Skin of body (tissue), 2 donors: ENCODE results near the gene SCN4B. TPM values are rescaled to one million over a fixed set of nuclear protein-coding genes. Genes with fewer than 3 reads are reported as not detected.
A peak's percentile ranks its signal among the peaks of the same experiment; 100 is the strongest.

Experiments used
- DNase-seq: peaks from one replicate; lab custom pipeline; 2025; lab: John Stamatoyannopoulos, UW
- total RNA-seq: library from RNA; depleted of rRNA; stranded (reverse); fragments of >200 nt; gene quantifications from one replicate; pipeline ENCODE4 v1.2.3, GENCODE V29; 2014

SCN4B gene
- total RNA-seq, 1 donor from 2014 or later = 3.1 TPM

DNA sequence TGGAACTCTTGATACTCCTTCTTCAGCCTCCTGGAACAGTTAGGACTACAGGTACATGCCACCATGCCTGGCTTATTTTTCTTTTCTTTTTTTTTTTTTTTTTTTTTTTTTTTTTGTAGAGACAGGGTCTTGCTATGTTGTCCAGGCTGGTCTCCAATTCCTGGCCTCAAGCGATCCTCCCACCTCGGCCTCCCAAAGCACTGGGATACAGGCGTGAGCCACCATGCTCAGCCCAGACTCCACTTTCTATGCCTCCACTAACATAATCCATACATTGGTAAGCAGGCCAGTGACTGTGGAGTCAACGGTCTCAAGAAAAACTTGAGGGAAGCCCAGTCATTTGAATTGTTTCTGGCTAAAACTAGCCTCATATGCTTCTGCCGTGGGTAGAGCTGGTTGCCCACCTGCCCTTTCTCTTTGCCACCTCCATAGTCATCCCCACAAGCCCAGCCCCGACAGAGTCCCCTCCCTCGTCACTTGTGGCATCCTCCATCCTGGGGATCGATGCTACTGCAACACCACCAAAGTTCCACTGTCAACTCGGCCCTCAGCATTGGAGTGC, 21.5 kb upstream of the SCN4B start:
- DNase-seq = no peak

DNA sequence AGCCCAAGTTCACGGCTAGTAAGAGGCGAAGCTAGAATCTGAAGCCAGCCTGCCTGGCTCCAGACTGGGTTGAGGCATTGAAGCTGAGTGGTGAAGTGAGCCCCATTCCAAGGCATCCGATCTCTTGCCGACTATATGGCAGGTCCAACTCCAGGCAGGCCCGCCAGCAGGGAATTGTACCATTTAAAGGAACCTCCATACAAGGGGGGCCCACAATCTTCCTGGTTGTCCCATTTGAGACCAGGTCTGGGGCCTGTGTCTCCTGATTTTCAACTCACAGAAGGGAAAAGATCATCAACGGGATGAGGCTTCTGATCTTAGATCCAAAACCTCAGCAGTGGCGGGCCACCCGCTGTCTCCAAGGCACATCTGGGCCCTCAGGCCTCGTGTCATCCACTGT, 19.7 kb upstream of the SCN4B start:
- no peak for DNase-seq

DNA sequence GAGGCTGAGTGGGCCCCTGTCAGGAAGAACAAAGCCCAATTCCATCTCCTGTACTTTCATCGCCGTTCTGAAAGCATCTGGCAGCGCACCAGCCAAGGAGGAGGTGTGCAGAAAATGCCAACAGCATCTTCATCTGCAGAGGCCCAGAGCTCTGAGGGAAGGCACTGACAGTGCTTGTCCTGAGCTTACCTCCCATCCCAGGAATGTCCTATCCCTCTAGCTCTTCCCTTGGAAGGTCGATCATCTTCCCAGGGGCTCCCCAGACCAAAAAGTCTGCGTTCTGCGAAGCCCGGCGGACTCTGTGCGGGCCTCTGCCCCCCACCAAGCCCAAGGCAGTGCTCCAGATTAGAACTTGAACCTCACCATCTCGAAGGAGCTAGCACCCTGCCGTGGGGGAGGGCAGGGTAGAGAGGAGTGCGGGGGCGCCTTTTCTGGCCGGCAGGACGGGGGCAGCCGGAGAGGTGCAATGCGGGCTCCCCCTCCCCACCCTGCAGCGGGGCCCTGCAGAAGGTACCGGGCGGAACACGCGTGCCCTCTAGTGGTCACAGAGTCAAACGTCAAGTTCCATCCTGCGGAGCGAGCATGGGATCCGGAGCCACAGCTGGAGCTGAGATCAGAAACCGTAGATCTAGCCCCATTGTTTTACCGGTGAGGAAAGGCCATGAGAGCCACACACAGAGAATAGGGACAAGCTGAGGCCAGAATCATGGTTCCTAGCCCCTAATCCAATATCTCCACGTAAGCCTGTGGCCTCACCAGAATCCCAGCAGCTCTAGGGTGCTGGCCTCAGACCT, 18.8 kb upstream of the SCN4B start:
- DNase-seq = peak; percentile 39

DNA sequence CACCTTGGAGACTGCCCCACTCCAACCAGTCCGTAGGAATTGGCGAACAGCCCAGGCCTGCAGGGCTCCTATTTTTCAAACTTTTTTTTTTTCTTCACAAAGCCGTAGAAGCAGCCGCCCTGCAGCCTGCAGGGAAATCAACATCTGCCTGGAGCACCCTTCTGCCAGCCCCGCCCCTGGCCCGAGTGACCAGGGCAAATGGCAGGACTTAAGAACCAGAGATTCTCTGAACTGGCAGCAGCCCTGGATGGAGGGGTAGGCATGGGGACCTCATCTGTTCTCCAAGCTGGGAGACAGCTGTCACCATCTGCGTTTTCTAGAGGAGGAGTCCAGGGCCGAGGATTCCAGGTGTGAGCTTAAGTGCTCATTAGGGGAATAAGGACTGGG, 18.3 kb upstream of the SCN4B start:
- DNase-seq = no peak

DNA sequence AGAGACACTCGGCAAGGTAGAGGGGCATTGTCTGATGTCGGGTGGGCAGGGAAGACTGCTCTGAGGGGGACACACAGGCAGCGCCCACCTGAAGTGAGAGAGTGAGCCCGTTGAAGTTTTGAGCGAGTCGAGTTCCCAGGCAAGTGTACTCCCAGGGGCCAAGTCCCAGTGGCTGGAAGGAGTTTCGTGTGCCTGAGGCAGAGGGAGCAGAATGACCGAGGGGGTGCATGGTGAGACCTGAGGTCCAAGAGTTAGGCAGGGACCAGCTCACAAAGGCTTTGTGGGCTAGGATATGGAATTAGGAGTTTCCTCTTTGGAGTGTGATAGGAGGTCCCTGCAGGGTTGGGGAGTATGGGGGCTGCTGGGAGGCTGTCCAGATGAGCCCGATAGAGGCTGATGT, 17.6 kb upstream of the SCN4B start:
- DNase-seq = no peak

DNA sequence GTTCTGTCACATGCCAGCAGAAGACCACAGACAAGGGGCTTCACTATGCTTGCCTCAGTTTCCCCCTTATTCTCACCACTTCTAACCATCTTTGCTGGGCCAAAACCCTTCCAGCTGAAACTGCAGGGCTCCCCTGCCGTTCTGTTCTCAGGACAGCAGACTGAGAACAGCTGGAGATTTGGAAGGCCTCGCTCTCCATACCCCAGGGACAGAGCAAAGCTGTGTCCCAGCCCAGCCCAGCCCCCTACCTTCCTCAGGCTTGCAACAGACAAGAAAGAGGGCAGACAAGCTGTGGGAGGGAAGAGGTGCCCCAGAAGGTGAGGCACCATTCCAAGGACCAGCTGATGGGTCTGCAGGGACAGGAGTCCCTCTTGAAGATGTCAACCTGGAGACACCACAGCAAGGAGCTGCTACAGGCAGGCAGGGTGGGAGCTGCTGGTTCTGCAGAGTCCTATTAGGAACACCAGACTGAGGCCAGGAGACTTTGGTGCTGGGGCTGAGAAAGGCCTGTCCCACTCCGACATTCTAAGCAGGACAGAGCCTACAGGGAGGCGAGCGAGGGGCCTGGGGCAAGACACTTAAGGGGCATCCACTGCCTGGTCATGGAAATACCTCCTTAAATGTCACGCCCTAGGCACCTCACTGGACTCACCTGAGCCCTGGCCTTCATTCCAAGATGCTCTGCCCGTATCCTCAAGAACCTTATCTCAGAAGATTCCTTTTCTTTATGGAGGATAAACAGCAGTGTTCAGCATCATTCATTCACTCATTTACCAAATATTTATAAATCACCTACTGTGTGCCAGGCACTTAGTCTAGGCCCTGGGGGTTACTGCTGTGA, 16.9 kb upstream of the SCN4B start:
- no peak for DNase-seq

DNA sequence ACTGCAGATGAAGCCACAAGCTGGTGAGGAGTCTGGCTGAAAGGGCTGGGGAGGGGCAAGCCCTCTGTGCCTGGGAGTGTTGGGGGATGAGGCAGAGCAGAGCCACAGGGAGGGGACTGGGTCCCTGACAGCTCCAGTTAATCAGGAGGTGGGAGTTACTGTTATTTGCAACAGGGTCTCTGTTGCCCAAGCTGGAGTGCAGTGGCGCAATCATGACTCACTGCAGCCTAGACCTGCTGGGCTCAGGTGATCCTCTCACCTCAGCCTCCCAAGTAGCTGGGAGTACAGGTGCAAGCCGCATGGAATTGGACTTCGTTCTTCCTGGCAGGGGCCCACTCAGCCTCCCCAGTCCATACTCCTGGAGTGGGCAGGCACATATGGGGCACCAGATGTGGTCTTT, 16.1 kb upstream of the SCN4B start:
- DNase-seq = no peak

DNA sequence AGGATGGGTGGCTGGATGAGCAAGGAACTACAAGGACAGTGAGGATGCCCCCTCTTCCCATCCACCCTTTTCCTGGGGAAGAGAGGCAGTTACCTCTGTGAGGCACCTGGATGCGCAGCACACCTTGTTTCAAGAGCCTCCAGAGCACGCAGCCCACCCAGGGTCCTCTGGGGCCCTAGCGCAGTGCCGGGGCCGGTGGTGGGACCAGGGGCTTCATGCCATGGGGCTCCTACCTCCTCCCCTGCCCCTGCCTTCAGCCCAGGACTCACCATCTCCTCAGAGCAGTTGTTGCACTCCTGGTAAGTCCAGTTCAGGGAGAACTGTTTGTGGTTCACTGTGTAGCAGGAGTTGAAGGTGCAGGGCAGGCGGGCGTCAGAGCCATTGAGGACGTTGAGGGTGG, 15.7 kb upstream of the SCN4B start:
- no peak for DNase-seq

DNA sequence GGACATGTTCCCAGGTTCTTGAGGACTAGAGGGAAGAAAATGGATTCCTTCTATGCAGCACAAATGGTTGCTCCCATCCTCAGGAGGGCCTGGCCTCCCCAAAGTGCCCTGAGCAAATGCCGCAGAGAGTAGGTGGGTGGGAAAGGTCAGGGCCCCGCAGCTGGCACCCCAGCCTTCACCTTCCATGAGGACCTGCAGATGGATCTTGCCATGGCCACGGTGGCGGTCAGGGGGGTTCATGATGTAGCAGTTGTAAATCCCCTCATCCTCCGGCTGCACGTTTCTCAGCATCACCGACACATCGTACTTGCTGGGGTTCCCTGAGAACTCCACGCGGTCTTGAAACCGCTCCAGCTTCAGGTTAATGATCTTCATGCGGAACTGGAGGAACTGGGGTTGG, 15.3 kb upstream of the SCN4B start:
- DNase-seq = no peak

DNA sequence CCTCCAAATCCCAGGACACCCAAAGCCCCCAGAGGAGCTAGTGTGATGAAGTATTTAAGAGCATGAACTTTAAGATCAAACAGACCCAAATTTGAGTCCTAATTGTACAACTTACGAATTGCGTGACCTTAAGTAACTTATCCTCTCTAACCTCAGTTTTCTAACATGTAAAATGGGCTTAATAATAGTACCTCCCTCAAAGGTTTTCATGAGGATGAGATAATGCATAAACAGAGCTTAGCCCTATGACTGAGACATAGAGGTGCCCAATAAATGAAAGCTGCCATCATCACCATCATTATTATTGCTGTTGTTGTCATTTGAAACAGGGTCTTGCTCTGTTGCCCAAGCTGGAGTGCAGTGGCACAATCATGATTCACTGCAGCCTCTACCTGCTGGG, 14.6 kb upstream of the SCN4B start:
- no peak for DNase-seq

DNA sequence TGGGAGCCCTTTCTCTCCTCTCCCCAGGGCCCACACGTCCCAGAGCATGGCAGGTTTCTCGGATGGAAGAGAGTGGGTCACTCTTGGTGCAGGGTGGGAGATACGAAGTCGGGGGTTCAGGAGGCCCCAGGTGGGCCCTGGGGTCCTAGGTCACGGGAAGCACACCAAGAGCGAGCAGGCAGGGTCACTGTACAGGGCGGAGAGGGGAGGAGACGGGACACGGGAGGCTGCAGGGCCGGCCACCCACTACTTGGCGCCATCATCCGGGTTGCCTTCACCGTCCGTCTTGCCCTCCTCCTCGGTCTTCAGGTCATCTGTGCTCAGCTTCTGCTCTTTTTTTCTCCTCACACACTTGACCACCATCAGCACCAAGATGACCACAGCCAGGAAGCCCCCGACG, 14.0 kb upstream of the SCN4B start:
- DNase-seq = no peak

DNA sequence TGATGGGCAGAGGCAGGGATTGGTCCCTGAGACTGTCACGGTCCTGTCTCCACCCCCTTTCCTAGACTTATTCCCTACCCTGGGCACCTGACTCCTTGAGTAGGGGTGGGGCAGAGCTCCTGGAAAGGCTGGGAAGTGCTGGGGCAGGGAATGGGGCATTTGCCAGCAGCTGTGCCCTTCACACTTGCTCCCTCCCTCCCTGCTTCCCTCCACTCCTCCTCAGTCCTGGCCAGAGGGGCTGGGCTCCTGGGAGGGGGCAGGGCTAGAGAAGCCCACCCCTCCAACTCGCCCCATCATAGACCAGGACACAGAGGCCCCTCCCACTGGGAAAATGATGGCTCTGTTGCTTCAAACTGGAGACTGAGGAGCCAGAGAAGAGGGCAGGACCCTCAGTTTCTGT, 12.3 kb upstream of the SCN4B start:
- DNase-seq = no peak

DNA sequence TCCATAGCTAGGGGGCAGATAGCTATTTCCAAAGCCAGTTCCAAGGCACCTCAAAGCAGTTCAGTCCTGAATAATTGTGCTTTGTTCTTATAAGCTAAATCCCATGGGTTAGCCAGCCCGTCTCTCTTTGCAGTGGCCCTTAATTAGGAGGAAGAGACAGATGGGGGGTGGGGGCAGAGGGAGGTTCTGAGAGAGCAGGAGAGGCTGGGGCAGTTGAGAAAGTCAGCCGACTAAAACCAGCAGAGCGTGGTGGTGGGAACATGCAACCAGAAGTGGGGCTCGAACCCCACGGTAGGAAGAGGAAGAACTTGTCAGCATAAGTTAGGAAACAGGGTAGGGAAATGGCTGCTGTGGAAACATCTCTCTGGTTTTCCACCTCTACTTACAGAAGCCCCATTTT, 10.9 kb upstream of the SCN4B start:
- DNase-seq = no peak

DNA sequence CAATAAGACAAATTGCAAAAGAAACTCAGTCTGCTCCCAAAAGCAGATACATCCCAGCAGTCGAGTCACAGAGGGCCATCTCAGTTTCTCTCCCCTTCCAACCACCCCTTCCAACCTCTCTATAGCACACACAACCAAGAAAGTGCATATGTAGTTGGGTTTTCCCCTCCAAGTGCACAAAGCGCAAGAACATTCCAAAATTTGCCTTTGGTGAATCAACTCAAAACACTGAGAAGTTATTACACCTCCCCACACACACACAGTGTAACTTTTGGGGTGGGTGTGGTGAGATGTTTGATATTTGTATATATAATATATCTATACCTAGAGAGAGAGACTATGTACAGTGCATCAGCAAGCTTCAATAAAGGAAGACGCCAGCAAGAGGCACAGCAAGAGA, 10.2 kb upstream of the SCN4B start:
- no peak for DNase-seq

DNA sequence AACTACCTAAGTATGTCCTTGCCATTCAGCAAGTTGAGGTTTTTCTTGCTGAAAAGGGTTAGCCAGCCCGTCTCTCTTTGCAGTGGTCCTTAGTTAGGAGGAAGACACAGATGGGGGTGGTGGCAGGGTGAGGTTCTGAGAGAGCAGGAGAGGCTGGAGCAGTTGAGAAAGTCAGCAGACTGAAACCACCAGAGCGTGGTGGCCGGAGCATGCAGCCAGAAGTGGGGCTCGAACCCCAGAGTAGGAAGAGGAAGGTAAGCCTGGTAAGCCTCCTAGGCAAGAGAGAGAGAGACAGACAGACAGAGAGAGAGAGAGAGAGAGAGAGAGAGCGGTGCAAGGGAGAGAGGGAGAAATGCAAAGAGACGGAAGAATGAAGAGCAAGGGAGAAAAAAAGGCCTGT, 9.2 kb upstream of the SCN4B start:
- no peak for DNase-seq

DNA sequence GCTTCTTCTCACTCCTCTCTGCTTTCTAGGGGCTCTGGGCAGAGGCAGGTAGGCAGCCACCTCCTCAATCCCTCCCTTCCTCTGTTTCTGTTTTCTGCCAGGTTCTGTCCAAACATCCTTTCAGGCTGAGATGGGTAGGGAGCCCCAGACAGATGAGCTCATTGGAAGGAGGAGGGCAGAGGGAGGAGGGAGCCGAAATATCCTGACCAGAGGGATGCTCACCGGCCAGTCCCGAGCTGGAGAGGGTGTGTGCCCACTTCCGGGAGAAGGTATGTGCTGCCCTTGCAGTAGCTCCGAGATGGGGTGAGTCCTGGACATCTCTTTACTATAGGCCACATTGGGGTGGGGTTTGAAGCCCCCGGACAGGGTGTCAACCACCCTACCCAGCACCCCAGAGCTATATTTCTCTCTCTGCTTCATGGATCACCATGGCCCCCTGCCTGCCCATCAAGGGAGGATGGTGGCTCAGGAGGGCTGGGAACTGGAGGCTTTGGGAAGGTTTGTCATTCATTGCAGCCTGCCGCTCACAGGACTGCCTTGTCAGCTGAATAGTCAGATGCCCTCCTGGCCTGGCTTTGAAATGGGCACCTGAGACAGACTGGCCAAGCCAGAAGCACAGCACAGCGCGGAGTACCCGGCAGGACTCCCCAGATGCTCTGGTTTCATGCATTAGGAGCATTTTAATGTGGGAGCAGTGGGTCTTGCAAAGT, 4.7 kb upstream of the SCN4B start:
- DNase-seq = no peak

DNA sequence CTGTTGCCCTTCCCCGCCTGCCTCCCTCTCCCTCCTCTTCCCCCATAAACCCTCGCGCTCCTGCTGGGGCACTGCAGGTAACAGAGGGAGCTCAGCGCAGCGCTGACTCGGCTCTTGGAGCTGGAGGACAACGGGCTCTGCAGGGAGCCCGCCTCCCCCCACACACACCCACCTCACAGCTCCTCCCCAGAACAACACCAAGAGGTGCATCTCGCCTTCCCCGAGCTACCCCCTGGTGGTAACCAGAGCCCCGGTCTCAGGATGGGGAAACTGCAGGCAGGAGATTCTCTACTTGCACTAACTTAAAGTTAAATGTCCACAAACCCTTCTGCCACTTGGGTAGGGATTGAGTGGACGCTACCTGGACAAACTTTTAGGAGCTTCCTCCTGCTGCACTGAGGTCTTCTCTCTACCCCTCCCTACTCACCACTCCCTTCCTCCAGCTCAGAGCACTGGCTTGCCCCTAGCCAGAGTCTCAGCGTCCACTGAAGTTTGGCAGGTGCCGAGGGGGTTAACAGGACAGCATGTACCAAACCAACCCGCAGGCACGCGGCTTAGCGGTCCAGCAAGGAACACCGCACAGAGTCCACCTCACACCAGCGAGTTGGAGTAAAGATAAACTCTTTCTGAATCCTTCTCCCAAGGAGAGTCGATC, 4.0 kb upstream of the SCN4B start:
- DNase-seq = no peak

DNA sequence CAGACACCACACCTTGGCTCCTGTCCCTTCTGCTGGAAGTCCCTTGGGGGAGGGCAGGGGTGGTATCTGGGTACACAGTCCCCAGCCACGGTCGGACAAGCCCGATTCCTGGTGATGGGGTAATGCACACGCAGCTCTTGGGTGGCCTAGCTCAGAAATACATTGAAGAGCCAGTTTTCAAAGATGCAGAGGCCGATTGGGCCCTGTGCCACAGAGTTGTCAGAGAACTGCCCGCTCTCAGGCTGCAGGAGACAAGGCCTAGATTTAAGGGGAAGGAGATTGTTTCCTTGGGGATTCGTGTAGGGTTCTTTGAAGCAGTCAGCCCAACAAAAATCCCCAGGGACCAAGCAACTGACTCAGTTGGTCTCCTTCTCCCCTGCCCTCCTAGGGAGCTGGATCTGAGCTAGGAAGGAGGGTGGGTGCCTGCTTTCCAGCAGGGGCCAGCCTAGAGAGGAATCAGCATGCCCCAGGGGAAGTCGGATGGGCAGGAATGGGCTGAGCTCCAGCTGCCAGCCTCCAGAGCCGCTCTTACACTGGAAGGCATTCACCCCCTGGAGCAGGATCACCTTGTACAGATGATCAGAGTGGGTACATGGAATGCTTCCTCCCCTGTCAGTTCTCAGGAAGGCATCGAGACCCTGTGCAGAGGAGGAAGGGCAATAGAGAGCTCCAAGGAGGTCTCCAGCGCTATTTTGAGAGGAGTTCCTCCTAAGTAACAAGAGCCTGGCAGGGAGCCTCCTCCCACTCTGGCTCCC, 3.3 kb upstream of the SCN4B start:
- no peak for DNase-seq

DNA sequence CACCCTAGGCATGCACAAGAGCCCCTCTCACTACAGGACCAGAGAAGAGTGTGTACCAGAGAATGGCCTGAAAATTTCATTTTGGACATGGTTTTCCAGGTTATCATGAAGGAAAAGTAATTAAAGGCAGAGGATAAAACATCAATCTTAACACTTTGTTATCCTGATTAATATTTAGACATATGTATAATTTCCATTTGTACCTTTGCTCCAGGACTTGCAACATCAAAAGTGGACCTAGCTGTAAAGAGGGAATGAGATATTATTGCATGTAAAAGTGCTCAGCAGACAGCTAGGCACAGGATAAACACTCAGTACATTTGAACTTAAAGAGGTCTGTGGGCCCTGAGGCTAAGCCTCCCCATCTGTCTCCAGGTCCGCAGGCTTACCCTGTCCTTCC, 2.0 kb upstream of the SCN4B start:
- no peak for DNase-seq

DNA sequence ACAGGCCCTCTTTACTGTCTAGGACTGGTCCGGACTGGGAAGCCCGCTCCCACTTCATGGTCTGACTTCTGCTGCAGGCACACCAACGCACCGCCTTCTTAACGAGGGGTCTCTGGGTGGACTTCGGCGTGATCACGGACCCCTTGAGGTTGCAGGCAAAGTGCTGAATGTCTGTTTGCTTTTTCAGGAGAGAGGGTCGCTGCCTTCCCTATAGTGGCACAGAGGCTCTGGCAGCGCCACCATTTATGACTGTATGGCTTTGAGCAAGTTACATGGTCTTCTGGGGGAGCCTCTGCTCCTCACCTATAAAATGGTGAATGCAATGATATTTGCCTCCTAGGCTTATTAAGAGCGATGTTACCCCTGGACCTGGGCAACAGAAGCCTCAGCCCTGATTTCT, 1.4 kb upstream of the SCN4B start:
- no peak for DNase-seq

DNA sequence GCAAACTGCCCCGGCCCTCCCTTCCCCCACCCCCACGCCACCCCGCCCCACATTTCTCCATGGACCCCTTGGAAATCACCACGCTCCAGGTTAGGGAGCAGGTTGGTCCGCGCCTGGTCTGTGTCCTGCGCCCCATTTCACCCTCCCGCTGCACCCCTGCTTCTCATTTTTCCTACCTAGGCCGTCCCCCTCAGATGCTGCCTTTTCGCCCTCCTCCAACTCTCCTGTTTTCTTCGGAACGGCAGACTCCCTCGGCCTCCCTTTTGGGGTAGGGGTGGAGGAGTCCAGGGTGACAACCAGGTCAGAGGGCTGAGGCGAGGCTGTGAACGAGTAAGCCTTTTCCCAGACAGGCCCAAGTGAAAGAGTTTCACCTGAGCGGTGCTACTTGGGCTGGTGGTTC, 893 bp upstream of the SCN4B start:
- DNase-seq = no peak
